Ectodermal cell (in vitro differentiated cells): ENCODE results near the gene SORCS2.

Experiments used
- H3K27ac ChIP-seq: 2 replicates; pipeline ENCODE4 v1.7.0; 2013; ENCODE audit warnings: mild to moderate bottlenecking, low read depth, low read length; ENCODE audit not compliant: insufficient read depth, poor library complexity, severe bottlenecking
- H3K27me3 ChIP-seq: 2 replicates; pipeline ENCODE4 v1.7.0; 2013; ENCODE audit warnings: mild to moderate bottlenecking, low read length; ENCODE audit not compliant: insufficient read depth, control insufficient read depth, poor library complexity, severe bottlenecking
- H3K36me3 ChIP-seq: one replicate; pipeline ENCODE4 v1.7.0; 2013; ENCODE audit warnings: low read length; ENCODE audit not compliant: control insufficient read depth, insufficient read depth
- H3K4me1 ChIP-seq: one replicate; pipeline ENCODE4 v1.7.0; 2013; ENCODE audit warnings: low read length; ENCODE audit not compliant: control insufficient read depth, insufficient read depth
- H3K4me3 ChIP-seq: 2 replicates; pipeline ENCODE4 v1.7.0; 2013; ENCODE audit warnings: low read depth, low read length, control low read depth; ENCODE audit not compliant: insufficient read depth
- H3K9me3 ChIP-seq: 2 replicates; pipeline ENCODE4 v1.7.0; 2013; ENCODE audit warnings: mild to moderate bottlenecking, low read length, moderate library complexity; ENCODE audit not compliant: control insufficient read depth
- WGBS, 2 experiments: methylation state at CpG; one replicate each; pipeline ENCODE4 v1.1.7; 2013; ENCODE audit warnings: missing lambda C conversion rate in 2 of 2; 5-methylcytosine and 5-hydroxymethylcytosine counted together

SORCS2 gene

GRCh38 chr4:7233601-7234000 is 41.3 kb downstream of the SORCS2 start:
- no peaks in the 10 kb centered on the region for H3K4me1 ChIP-seq
- H3K9me3 ChIP-seq: no peaks in the 10 kb centered on the region
- no peaks in the 10 kb centered on the region for H3K36me3 ChIP-seq
- H3K4me3 ChIP-seq: no peak overlapping the region
- H3K27ac ChIP-seq: no peak overlapping the region
- no peaks in the 10 kb centered on the region for H3K27me3 ChIP-seq
- 90 to 93% methylated on average over 12 of the region's 12 CpGs for WGBS, 2 experiments

- Histone ChIP-seq H3K27me3 (no peaks in the 10 kb centered on the region), H3K27ac (no peak overlapping the region), H3K9me3 (no peaks in the 10 kb centered on the region), H3K36me3 (no peaks in the 10 kb centered on the region), H3K4me1 (no peaks in the 10 kb centered on the region), H3K4me3 (no peak overlapping the region)
- 92 to 93% methylated on average over 14 of the region's 14 CpGs for WGBS, 2 experiments
These were observed 42.2 kb downstream of the SORCS2 start for GRCh38 chr4:7234355-7235029.

GRCh38 chr4:7235030-7235380 is 42.7 kb downstream of the SORCS2 start:
- H3K4me1 ChIP-seq: no peaks in the 10 kb centered on the region
- 92% methylated on average over 14 of the region's 14 CpGs for WGBS, 2 experiments
- no peaks in the 10 kb centered on the region for H3K36me3 ChIP-seq
- H3K9me3 ChIP-seq: no peaks in the 10 kb centered on the region
- H3K4me3 ChIP-seq: no peak overlapping the region
- no peaks in the 10 kb centered on the region for H3K27me3 ChIP-seq
- H3K27ac ChIP-seq: no peak overlapping the region

- Histone ChIP-seq H3K4me1 (no peaks in the 10 kb centered on the region), H3K36me3 (no peaks in the 10 kb centered on the region), H3K9me3 (no peaks in the 10 kb centered on the region), H3K4me3 (no peak overlapping the region), H3K27me3 (no peaks in the 10 kb centered on the region), H3K27ac (no peak overlapping the region)
- 75 to 78% methylated on average over 4 of the region's 4 CpGs for WGBS, 2 experiments
These were observed 44.5 kb downstream of the SORCS2 start for GRCh38 chr4:7236847-7237246.

GRCh38 chr4:7237873-7238272 is 45.5 kb downstream of the SORCS2 start:
- WGBS, 2 experiments: 89 to 97% methylated on average over 4 to 6 of the region's 6 CpGs
- H3K4me1 ChIP-seq: no peaks in the 10 kb centered on the region
- H3K27ac ChIP-seq: no peak overlapping the region
- H3K27me3 ChIP-seq: no peaks in the 10 kb centered on the region
- H3K9me3 ChIP-seq: no peaks in the 10 kb centered on the region
- no peak overlapping the region for H3K4me3 ChIP-seq
- H3K36me3 ChIP-seq: no peaks in the 10 kb centered on the region

GRCh38 chr4:7238300-7238960 is 46.1 kb downstream of the SORCS2 start:
- no peaks in the 10 kb centered on the region for H3K36me3 ChIP-seq
- H3K27me3 ChIP-seq: no peaks in the 10 kb centered on the region
- H3K9me3 ChIP-seq: no peaks in the 10 kb centered on the region
- no peak overlapping the region for H3K27ac ChIP-seq
- no peaks in the 10 kb centered on the region for H3K4me1 ChIP-seq
- WGBS, 2 experiments: 90 to 91% methylated on average over 12 of the region's 12 CpGs
- H3K4me3 ChIP-seq: no peak overlapping the region

GRCh38 chr4:7239101-7239820 is 46.9 kb downstream of the SORCS2 start:
- no peaks in the 10 kb centered on the region for H3K27me3 ChIP-seq
- no peaks in the 10 kb centered on the region for H3K4me1 ChIP-seq
- H3K27ac ChIP-seq: no peak overlapping the region
- H3K9me3 ChIP-seq: no peaks in the 10 kb centered on the region
- no peak overlapping the region for H3K4me3 ChIP-seq
- 88 to 89% methylated on average over 15 of the region's 15 CpGs for WGBS, 2 experiments
- H3K36me3 ChIP-seq: no peaks in the 10 kb centered on the region

- WGBS, 2 experiments: 87 to 88% methylated on average over 13 of the region's 13 CpGs
- no peaks in the 10 kb centered on the region for H3K9me3 ChIP-seq
- no peaks in the 10 kb centered on the region for H3K36me3 ChIP-seq
- no peak overlapping the region for H3K27ac ChIP-seq
- H3K4me3 ChIP-seq: no peak overlapping the region
- no peaks in the 10 kb centered on the region for H3K4me1 ChIP-seq
- no peaks in the 10 kb centered on the region for H3K27me3 ChIP-seq
These were observed 47.5 kb downstream of the SORCS2 start for GRCh38 chr4:7239844-7240243.

GRCh38 chr4:7240306-7240705 is 48.0 kb downstream of the SORCS2 start:
- no peak overlapping the region for H3K4me3 ChIP-seq
- H3K27ac ChIP-seq: no peak overlapping the region
- H3K4me1 ChIP-seq: no peaks in the 10 kb centered on the region
- no peaks in the 10 kb centered on the region for H3K27me3 ChIP-seq
- WGBS, 2 experiments: 89 to 91% methylated on average over 12 of the region's 12 CpGs
- no peaks in the 10 kb centered on the region for H3K36me3 ChIP-seq
- H3K9me3 ChIP-seq: no peaks in the 10 kb centered on the region

- H3K9me3 ChIP-seq: no peaks in the 10 kb centered on the region
- H3K36me3 ChIP-seq: no peaks in the 10 kb centered on the region
- H3K27ac ChIP-seq: no peak overlapping the region
- WGBS, 2 experiments: 91 to 92% methylated on average over 18 of the region's 18 CpGs
- H3K4me3 ChIP-seq: no peak overlapping the region
- no peaks in the 10 kb centered on the region for H3K27me3 ChIP-seq
- H3K4me1 ChIP-seq: no peaks in the 10 kb centered on the region
These were observed 49.3 kb downstream of the SORCS2 start for GRCh38 chr4:7241597-7242125.
